Measurements from ENCODE around the gene ARHGEF16. TPM values are rescaled to one million over a fixed set of nuclear protein-coding genes. Genes with fewer than 3 reads are reported as not detected.

Gene ARHGEF16
- total RNA-seq, 1 donor from 2014 or later, result 1.7 TPM

DNA sequence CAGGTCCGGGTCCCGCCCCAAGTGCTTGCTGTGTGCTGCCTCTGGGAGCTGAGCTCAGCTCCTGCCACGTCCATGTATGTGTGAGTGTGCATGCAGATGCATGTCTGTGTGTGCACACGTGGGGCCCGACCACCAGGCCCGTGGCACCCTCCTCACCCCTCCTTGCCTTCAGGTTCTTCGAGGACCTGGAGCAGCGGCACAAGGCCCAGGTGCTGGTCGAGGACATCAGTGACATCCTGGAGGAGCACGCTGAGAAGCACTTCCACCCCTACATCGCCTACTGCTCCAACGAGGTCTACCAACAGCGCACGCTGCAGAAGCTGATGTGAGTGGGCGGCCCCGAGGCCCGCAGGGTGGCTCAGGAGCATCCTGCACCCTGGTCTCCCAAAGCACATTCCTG lies 18.4 kb downstream of the ARHGEF16 start:
- H3K27ac Mint-ChIP-seq (ENCODE audit: unreplicated experiment), result no peak overlapping the region

DNA sequence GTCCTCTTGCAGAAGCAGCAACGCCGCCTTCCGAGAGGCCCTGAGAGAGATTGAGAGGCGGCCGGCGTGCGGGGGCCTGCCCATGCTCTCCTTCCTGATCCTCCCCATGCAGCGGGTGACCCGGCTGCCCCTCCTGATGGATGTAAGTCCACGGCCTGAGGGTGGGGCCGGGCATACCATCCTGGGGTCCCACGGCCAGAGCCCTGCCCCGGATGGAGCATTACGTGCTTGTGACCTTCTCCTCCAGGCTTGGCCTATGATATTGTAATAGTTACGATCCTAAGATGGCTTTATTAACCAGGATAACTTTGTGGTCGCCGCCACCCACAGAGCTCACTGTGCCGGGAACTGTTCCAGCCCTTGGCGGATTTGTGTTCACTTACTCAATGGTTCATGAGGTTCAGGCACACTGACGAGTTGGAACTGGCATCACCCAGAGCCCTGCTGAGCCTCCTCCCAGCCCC lies 18.9 kb downstream of the ARHGEF16 start:
- H3K27me3 Mint-ChIP-seq (ENCODE audit: unreplicated experiment), result peaks cover 26% of the 10 kb centered on the region
- H3K9me3 Mint-ChIP-seq (ENCODE audit: unreplicated experiment), result no peaks in the 10 kb centered on the region
- TF ChIP-seq, protein P1, sequence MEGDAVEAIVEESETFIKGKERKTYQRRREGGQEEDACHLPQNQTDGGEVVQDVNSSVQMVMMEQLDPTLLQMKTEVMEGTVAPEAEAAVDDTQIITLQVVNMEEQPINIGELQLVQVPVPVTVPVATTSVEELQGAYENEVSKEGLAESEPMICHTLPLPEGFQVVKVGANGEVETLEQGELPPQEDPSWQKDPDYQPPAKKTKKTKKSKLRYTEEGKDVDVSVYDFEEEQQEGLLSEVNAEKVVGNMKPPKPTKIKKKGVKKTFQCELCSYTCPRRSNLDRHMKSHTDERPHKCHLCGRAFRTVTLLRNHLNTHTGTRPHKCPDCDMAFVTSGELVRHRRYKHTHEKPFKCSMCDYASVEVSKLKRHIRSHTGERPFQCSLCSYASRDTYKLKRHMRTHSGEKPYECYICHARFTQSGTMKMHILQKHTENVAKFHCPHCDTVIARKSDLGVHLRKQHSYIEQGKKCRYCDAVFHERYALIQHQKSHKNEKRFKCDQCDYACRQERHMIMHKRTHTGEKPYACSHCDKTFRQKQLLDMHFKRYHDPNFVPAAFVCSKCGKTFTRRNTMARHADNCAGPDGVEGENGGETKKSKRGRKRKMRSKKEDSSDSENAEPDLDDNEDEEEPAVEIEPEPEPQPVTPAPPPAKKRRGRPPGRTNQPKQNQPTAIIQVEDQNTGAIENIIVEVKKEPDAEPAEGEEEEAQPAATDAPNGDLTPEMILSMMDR (IDR thresholded peaks at IDR 0.05; ENCODE audit: unreplicated experiment), result no peak
- H3K4me3 Mint-ChIP-seq (ENCODE audit: unreplicated experiment), result peak overlapping the region; percentile 77
- no peak for DNase-seq (ENCODE audit: low spot score)
- H3K4me1 Mint-ChIP-seq (ENCODE audit: unreplicated experiment), result peaks cover 14% of the 10 kb centered on the region
- no peak overlapping the region for H3K27ac Mint-ChIP-seq (ENCODE audit: unreplicated experiment)
- H3K36me3 Mint-ChIP-seq (ENCODE audit: low read depth, unreplicated experiment), result peaks cover 8% of the 10 kb centered on the region

More for the DNA sequence above, 18.4 kb downstream of the ARHGEF16 start:
- TF ChIP-seq, protein P1 (IDR thresholded peaks at IDR 0.05; ENCODE audit: unreplicated experiment), result no peak
- no peak for DNase-seq (ENCODE audit: low spot score)
- Mint-ChIP-seq H3K4me1 (ENCODE audit: unreplicated experiment) (peaks cover 14% of the 10 kb centered on the region), H3K36me3 (ENCODE audit: low read depth, unreplicated experiment) (peaks cover 8% of the 10 kb centered on the region), H3K4me3 (ENCODE audit: unreplicated experiment) (no peak overlapping the region), H3K9me3 (ENCODE audit: unreplicated experiment) (no peaks in the 10 kb centered on the region), H3K27me3 (ENCODE audit: unreplicated experiment) (peaks cover 24% of the 10 kb centered on the region)

DNA sequence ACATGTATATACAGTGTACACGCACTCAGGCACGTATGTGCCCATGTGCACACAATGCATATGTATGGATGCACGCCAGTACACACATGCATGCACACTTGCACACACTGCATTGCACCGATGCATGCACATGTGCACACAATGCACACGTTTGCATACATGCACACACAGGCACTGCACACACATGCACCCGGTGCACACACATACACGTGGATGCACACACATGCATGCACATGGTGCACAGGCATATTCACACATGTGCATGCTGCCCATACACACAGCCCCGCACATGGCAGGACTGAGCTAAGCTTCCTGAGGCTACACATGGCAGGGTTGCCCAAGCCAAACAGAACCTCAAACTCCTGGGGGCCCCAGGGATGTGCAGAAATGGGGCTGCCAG lies 19.6 kb downstream of the ARHGEF16 start:
- Mint-ChIP-seq H3K9me3 (ENCODE audit: unreplicated experiment) (no peaks in the 10 kb centered on the region), H3K27ac (ENCODE audit: unreplicated experiment) (no peak overlapping the region), H3K4me3 (ENCODE audit: unreplicated experiment) (peak overlapping the region; percentile 77), H3K27me3 (ENCODE audit: unreplicated experiment) (peaks cover 31% of the 10 kb centered on the region), H3K36me3 (ENCODE audit: low read depth, unreplicated experiment) (peaks cover 8% of the 10 kb centered on the region), H3K4me1 (ENCODE audit: unreplicated experiment) (peaks cover 14% of the 10 kb centered on the region)
- DNase-seq (ENCODE audit: low spot score), result no peak
- TF ChIP-seq, protein P1 (IDR thresholded peaks at IDR 0.05; ENCODE audit: unreplicated experiment), result no peak

DNA sequence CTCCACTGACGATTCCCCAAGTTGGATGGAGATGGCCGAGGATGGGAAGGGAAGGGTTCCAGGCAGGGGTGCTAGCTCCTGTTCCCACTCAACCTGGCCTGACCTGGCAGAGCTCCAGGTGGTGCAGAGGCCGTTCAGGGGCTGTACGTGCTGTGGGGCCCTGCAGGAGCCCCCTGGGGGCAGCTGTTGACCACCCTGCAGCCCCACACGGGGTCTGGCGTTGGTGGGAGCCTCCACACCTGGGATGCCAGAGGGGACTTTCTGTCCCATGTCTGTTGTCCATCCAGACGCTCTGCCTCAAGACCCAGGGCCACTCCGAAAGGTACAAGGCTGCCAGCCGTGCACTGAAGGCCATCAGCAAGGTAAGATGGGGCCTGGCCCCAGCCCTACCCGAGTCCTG lies 20.0 kb downstream of the ARHGEF16 start:
- Mint-ChIP-seq H3K4me1 (ENCODE audit: unreplicated experiment) (peaks cover 14% of the 10 kb centered on the region), H3K27me3 (ENCODE audit: unreplicated experiment) (peaks cover 33% of the 10 kb centered on the region), H3K27ac (ENCODE audit: unreplicated experiment) (no peak overlapping the region), H3K36me3 (ENCODE audit: low read depth, unreplicated experiment) (peaks cover 8% of the 10 kb centered on the region), H3K4me3 (ENCODE audit: unreplicated experiment) (no peak overlapping the region), H3K9me3 (ENCODE audit: unreplicated experiment) (no peaks in the 10 kb centered on the region)
- TF ChIP-seq, protein P1 (IDR thresholded peaks at IDR 0.05; ENCODE audit: unreplicated experiment), result no peak
- no peak for DNase-seq (ENCODE audit: low spot score)

DNA sequence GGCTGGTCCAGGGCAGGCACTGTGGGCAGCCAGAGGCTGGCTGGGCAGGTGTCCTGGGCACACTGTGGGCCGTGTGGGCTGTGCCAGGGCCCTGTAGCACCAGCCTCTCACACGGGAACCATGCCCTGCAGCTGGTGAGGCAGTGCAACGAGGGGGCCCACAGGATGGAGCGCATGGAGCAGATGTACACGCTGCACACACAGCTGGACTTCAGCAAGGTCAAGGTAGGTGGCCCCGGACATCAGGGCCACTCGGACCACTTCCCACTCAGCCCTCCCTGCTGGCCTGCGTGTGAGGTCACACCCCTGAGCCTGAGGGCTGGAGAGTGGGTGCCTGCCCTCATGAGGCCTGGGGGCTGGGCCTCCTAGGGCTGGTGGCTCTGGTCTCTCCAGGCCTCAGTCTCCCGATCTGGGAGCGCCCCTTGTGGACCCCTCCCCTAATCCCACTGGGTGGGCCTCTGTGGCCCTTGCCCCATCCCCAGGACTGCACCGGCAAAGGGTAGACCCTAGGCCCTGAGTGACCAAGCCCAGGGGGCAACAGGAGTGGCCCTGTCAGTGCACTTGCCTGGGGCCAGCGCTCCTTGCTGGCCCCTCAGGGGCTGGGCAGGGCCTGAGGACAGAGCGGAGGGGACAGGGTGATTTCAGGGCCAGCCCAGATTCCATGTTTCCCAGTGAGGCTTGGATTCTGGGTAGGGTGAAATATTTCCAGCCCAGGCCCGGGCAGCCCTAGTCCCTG lies 21.5 kb downstream of the ARHGEF16 start:
- Mint-ChIP-seq H3K4me1 (ENCODE audit: unreplicated experiment) (peaks cover 4% of the 10 kb centered on the region), H3K9me3 (ENCODE audit: unreplicated experiment) (no peaks in the 10 kb centered on the region), H3K27me3 (ENCODE audit: unreplicated experiment) (peaks cover 26% of the 10 kb centered on the region), H3K36me3 (ENCODE audit: low read depth, unreplicated experiment) (no peaks in the 10 kb centered on the region), H3K27ac (ENCODE audit: unreplicated experiment) (no peak overlapping the region), H3K4me3 (ENCODE audit: unreplicated experiment) (no peak overlapping the region)
- TF ChIP-seq, protein P1 (IDR thresholded peaks at IDR 0.05; ENCODE audit: unreplicated experiment), result no peak
- DNase-seq (ENCODE audit: low spot score), result no peak

All from endothelial cell (in vitro differentiated cells).